GM21723 (cell line): Measurements from ENCODE around the gene CRYBG1.

ENCODE experiments used
- ATAC-seq: cut with Tn5 transposase; IDR thresholded peaks from one replicate; pipeline ENCODE4 v1.9.1; 2021; ENCODE audit warnings: mild to moderate bottlenecking, moderate library complexity; ENCODE audit not compliant: unreplicated experiment

CRYBG1 gene

DNA sequence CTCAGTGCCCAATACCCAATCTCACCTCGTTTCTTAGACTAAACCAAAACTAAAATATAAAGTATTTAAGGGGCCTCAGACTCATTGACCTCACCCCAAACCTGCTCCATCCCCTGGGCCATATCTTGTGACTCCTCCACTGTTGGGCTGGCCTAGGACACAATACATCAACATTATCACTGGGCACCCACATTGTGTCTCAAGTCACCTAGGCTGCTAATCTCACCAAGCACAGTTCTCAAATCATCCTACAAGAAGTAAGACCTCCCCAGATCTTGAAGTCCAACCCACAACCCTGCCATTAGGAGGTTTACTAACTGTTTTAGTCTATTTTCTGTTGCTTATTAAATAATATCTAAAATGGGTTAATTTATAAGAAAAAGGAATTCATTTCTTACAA lies 96.2 kb downstream of the CRYBG1 start:
- no peak for ATAC-seq

DNA sequence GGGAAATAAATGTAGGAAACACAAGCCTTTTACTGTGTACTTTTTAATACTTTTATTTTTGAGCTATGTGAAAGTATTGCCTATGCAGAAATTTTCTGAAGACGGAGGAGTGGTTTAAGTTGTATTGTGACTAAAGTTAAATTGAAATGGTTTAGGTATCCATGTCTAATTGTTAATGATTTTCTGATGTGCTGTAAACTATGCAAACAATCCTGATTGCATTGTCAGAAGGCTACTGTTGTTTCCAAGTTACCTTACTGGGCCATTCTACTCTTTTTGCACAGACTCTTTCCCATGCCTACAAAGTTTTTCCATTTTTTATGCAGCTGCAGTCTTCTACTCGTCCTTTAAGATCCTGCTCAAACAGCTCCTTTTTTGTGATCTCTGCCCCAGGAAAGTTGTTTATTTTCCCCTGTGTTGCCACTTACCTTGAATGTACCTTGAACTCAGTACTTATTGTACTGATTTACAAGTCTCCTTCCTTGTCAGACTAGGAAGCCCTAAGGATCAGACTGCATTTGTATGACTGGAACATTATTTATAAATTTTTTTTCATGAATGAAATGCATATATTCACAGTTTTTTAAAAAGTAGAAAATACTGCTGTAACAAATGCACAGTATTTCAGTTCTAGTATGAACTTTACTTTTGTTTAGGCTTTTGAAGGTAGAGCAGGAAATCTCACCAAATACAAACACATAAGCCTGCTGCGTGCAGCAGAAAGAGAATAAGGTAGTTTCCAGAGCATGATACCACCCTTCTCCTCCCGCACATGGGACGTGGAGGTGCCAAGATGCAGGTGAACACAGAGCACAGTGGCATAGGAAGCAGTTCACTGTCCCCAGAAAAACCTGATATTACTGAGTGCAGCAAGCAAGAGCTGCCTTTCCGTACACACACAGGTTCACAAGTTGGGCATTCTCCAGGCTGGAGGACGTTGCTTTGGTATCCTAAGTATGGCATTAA lies 97.8 kb downstream of the CRYBG1 start:
- ATAC-seq, result no peak

DNA sequence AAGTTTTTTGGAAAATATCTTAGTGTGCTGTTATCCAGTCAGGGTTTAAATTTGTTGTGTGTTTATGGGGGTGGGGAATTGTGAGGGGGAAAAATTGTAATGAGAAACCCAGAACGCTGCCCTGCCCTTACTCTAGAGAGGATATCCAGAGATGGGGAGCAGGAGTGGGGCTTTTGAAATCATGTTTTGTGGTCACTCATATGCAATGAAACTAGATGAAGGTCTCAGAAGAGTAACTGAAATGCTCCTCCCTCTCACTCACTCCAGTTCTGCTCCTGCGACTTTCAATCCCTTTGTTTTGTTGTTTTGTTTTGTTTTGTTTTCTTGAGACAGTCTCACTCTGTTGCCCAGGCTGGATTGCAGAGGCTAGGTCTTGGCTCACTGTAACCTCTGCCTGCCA lies 100.0 kb downstream of the CRYBG1 start:
- no peak for ATAC-seq

DNA sequence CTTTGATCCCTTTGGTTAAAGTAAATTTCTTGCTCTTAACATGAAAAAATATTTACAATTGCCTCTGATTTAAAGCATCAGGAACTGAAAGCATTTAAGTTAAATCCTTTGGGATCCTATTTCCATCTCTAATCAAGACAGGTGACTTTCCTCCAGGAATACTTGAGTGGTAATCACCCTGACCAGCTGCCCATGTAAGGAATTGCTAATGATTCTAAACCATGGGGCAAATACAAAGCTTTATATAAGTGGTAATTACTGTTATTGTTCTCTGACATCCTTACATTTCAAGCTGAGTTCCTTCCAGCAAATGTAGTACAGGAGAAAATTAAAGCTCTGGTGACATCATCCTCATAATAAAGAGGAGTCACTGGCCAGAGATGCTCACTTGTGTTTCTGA lies 100.6 kb downstream of the CRYBG1 start:
- no peak for ATAC-seq

DNA sequence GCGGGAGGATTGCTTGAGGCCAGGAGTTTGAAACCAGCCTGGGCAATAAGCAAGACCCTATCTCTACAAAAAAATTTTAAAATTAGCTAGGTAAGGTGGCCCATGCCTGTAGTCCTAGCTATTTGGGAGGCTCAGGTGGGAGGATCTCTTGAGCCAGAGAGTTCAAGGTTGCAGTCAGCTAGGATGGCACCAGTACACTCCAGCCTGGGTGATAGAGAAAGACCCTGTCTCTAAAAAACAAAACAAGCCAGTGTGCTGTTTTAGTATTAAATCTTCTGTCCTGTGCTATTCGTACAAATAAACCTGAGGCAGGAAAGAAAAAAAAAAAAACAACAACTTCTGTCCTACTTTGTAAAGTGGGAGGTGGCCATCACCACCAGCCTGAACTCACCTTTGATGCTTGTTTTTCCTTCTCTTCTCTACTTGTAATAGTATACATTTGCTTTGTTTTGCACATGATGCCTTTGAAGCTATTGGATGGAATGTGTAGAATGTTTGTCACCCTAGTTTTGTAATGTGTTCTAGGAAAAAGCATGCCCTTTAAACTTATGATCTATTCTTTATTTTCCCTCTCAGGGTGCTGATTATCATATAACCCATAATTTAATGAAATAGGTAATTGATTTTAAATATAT lies 102.5 kb downstream of the CRYBG1 start:
- no peak for ATAC-seq

DNA sequence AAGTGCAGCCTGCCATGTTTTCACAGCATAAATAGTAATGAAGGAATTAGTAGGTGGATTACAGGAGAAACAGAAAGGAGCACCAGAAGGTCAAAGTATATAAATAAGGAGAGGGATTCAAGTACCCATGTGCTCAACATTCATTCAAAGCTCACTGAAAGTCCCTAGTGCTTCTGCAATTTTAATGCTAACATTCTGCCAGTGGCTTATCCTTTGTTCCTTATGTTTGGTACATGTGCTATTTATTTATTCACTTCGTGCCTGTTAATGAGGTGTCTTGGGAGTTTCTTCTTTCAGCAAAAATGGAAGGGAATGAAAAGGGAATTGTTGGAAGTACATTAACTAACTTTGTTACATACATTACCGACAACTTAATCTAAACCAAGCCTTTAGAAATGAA lies 105.7 kb downstream of the CRYBG1 start:
- no peak for ATAC-seq

DNA sequence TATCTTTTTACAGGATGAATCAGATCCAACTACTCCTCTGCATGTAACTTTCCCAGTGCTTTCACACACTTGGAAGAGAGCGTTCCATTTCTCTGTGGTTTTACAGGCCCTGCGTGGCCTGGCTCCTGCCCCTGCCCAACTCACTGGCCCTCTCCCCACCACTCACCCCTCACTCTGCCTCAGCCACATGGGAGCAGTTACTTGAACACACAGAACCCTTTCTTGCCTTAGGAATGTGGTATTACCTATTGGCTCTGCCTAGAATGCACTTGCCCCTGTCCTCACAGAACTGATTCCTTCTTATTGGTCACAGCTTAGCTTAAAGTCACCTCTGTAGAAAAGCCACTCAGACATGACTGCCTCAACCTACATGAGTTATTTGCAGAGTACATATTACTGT lies 108.4 kb downstream of the CRYBG1 start:
- ATAC-seq, result no peak

DNA sequence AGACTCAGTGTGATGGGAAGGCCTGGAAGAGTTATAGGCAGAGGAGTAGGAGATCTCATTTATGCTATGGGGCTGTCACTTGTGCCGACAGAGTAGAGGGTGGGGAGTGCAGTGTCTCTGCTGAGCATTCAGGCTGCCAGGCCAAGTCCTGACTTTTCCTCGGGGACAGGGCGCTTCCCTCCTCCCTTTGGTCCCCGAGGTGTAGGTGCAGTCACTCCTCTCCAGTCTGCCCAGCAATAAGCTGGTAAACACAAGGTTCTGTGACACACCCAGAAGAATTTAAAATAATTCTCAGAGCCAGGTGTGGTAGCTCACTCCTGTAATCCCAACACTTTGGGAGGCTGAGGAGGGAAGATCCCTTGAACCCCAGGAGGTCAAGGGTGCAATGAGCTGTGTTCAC lies 109.4 kb downstream of the CRYBG1 start:
- no peak for ATAC-seq

DNA sequence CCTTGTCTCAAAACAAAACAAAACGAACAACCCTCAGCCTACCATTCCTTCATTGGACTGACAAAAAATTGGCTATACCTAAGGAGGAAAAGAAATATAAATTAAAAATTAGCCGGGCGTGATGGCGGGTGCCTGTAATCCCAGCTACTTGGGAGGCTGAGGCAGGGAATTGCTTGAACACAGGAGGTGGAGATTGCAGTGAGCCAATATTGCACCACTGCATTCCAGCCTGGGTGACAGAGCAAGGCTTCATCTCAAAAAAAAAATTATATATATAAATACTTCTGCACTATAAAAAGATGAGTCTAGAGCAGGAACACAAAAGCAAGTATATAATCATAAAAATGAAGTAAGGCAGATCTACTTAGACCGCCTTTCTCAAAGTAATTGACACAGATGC lies 109.8 kb downstream of the CRYBG1 start:
- no peak for ATAC-seq

DNA sequence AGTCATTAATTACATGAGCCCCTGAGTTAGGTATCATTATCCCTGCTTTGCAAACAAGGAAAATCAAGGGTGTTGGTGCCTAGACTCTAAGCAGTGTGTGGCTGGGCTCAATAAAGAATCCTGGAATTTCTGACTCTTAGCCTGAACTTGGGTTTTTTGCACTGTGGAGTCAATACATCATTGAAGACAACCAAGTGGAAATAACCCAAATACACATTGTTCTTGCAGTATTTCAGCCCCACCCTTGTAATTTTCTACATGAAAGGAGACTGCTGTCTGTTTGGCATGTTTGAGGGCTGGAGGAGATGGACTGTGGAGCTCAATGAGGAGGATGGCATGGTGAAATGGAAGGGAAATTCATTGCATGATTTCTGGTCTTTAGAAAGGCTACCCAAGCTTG lies 110.3 kb downstream of the CRYBG1 start:
- ATAC-seq, result no peak

DNA sequence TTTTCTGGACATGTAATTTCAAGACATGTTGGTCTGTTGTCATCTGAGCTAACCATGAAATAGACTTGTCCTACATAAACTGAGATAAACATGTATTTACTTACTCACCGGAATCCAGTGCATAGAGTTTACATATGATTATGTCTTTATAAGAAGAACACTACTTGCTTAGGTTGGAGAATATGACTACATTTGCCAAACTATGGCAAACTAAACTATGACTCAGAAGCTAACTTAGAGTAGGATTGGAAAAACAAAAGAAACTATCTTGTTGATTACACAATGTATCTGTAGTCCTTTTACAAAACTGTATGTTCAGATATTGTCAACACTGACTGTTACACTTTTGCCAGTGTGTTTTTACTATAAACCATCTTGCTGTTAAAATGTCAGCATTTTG lies 113.3 kb downstream of the CRYBG1 start:
- no peak for ATAC-seq

DNA sequence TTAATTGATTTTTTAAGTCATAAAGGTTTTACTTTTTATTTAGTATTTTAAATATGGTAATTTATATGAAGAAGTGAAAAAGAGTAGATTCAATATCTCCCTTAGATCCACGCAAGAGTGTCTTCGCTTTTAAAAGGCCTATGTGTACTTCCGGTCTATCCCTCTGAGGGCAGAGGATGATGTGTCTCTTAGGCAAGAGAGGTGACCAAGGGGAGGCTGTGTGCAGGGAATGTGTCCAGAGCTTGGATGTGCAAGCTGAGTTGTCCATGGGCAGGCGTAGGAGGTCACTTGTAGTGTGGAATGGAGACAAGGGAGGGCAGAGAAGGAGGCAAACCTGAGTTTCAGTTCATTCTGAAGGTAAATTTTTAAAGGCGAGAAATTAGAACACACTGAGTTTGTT lies 113.9 kb downstream of the CRYBG1 start:
- ATAC-seq, result no peak

DNA sequence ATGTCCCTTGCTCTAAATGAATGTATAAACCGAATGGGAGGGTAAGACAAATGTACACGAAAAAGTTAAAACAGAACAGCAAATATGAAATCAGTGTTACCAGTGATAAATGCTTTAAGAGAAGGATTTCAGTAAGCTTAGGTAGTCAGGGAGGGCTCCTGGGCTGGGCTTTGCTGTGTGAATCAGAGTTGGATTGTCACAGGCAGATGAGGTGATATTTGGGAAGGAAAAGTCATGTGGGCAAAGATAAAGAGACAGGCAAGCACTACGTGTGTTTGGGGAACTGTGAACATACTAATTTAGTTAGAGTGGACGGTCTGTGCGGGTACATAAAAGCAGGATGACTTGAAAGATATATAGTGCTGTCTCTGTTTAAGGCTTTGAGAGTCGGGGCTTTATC lies 114.8 kb downstream of the CRYBG1 start:
- no peak for ATAC-seq

DNA sequence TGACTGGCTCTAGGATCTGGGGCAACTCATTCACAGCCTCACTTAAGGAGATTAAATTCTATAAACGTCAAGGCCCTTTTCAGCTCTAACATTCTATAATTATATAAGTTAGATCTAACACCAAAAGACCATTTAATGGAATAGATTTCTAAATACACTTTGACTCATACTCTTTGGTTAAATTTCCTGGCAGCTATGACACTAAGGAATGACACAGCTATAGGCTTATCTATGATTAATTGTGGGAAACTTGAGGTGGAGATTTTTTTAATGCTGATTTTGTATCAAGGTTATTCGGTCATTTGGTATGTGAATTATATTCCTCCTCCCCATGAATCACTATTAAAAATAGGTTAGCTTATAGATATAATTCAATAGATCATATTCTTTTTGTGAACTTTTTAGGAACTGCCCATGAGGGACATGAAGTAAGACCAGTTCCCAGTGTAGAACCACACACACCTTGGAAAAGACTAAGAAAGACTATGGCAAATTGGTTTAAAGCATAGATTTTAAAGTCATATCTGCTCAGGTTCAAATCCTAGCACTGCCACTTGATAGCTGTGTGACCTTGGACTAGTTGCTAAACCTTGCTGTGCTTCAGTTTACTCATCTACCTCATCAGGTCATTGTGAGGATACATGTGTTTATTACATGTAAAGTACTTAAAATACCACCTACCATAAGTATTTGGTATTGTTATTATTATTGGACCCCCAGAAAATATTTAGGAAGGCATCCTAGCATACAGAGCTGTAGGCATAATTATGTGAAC lies 116.0 kb downstream of the CRYBG1 start:
- ATAC-seq, result no peak

DNA sequence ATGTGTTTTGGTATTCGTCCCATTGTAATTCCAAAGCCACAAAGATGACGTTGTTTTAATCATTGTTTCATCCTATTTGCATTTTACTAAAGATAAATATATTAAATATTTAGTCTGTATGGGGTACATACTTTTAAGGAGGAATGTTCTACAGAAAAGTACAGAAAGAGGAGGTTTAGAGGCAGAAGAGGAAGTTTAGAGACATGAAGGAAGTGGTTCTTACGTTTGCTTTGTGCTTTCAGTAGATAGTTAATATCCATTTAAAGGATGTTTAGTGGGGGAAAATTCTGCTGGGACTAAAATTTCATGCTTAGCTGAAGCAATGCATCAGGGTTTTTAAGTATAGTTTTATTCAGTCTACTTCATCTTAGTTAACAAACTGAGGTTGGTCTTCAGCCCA lies 116.6 kb downstream of the CRYBG1 start:
- ATAC-seq, result no peak

DNA sequence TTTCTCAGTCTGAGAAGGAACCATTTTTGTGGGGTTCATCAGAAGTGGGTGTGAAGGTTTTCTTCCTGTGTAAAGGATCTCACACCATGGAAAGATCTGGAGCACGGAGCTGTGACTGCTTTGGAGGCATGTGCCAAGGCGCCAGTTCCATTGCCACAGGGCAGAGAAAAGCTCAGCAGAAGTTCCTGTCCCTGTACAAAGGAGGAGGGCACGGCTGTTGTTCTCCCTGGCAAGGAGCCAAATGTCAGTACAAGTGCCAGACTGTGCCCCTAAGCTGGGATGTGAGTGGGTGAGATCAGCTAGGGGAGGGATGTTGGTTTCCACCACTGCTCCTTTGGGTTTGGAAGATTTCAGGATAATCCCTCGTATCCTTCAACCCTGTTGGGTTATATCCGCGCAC lies 117.3 kb downstream of the CRYBG1 start:
- no peak for ATAC-seq

DNA sequence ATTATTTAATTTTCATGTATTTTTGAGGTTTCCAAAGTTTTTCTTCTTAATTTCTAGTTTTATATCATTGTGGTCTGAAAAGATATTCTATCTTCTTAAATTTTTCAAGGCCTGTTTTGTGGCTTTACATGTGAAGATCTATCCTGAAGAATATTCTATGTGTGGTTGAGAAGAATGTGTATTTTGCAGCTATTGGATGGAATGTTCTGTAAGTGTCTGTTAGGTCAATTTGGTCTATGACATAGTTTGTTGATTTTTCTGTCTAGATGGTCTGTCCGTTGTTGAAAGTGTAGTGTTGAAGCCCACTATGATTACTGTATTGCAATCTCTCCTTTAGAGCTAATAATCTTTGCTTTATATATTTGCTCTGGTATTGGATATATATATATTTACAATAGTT lies 125.7 kb downstream of the CRYBG1 start:
- ATAC-seq, result no peak

DNA sequence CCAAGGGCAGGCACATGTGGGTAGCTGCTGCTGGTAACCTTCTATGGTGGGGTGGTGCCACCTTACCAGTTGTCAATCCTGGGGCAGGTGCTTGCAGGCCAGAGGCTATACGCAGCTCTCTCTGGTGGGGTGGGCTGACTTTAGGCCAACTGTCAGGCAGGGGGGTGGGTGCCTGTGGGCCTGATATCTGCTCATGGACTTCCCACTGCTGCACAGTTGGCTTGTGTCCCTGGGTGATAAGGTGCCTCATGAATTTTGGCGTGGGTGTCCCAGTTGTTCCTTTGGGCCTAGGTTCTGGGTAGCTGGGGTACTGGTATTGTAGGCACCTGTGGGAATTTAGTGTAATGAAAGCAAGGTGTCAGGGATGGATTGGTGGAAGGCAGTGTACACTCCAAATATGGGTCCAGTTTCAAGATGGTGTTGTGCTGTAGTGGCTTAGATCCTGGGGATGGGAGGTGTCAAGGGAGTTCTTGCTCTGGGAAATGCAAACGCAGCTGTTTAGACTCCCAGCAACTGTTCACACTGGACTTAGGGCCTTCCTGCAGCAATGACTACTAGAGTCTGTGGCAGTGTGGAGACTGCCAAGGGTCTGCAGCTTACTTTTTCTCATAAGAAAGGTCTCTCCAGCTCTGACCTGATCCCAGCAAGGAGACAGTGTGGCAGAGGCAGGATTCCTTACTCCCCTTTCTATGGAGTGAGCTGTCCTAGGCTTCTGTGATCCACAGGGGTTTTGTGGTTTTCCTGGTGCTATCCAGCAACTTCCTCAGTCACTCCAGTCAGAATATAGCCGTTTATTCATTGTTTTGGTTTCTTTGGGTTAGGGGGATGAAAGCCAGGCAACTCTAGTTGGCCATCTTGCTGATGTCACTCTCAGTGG lies 128.2 kb downstream of the CRYBG1 start:
- ATAC-seq, result no peak

DNA sequence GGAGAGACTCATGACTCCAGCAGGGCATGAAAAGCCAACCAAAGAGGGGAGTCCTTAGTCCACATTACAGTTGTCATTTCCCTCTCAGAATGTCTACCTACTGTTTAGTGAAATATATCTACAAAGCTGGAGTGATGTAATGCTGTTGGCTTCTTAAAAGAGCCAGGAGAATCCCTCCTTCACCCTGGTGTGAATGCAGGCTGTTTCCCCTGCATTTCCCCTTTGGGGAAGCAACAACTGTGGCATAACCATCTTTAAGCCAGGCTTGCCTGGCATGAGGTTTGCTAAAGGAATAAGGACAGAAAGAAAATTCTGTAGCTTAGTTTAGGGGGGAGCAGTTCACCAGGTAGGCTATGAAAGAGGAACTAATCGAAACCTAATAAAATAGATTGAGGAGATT lies 129.5 kb downstream of the CRYBG1 start:
- no peak for ATAC-seq

DNA sequence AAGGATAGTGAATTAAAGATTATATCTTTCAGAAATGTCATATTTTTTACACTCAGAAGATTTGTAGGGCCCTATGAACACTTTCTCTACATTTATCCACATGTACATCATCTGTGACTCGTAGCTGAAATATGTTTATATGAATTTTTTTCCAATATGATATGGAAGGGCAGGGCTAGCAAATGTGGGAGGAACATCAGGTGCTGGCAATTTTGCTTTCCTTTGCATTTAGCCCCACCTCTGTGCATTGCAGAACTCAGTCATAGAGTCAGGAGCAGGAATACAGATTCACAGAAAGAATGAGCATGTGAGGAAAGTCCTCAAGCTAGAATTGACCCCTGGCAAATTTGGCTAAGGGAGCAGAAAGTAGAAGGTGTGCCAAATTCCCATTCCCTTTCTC lies 129.9 kb downstream of the CRYBG1 start:
- ATAC-seq, result no peak

DNA sequence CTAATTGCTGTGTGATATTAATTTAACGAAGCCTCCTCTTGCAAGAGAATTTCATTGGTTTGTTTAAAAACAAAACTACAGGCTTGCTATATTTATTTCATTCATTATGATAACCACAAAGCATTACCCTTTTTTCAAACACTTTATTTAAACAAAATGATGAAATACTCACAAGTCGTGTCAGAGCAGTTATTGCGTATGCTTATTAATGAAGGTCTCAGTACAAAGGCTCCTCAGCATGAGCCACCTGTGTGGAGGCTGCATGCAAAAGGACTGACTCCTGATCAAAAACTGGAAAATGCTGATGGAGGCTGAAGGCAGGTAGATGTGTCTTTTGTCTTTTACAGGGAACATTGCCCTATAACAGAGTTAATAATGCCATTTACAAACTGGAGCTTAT lies 130.5 kb downstream of the CRYBG1 start:
- ATAC-seq, result no peak
